Activated T-helper 1 cell treated with anti-CD3 and anti-CD28 coated beads, Interleukin-2, amount 50 U/mL, for 16 hours (primary cell): ENCODE measurements around the gene ARPC1A.
"Not testable (repeated sequence)": the region's sequence is repeated elsewhere in the genome, so short reads cannot be mapped to it uniquely, and the experiment has no call there.

Source experiments
- DNase-seq, 2 donors: peaks; one replicate each; pipeline ENCODE4 v3.0.0-alpha.2; 2020; ENCODE audit warnings: low read depth in 1 of 2, low spot score in 1 of 2

The ARPC1A gene

DNA sequence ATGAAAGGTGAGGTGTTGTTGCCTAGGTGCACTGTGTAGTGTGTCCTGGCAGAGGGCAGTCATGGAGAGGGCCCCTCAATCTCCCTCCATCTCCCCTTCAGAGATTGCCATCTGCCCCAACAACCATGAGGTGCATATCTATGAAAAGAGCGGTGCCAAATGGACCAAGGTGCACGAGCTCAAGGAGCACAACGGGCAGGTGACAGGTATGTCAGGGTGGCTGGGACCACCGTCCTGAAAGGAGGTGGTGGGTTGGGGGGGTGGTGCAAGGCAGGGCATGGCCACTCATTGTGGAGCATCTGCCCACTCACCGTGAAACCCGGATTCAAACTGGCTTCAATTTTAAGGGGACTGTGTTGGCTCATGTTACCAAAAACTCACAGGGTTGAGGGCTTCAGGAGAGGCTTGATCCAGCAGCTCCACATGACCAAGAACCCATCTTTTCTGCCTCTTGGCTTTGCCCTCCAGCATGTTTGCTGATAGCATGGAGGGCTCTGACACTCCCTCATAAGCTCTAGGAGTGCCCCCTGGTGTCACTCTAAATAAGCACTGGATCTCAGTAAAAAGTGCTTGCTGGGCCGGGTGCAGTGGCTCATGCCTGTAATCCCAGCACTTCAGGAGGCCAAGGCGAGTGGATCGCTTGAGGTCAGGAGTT is 61.0 kb downstream of the ARPC1A start:
- no peak for DNase-seq

DNA sequence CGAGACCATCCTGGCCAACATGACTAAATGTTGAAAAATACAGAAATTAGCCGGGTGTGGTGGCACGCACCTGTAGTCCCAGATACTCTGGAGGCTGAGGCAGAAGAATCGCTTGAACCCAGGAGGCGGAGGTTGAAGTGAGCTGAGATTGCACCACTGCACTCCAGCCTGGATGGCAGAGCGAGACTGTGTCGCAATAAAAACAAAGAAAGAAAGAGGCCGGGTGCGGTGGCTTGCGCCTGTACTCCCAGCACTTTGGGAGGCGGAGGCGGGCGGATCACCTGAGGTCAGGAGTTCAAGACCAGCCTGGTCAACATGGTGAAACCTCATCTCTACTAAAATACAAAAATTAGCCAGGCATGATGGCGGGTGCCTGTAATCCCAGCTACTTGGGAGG is 61.5 kb downstream of the ARPC1A start:
- DNase-seq: not testable (repeated sequence)

GRCh38 chr7:99387912-99388311 is 62.2 kb downstream of the ARPC1A start:
- DNase-seq: no peak

- no peak for DNase-seq
These were observed 64.1 kb downstream of the ARPC1A start for GRCh38 chr7:99389772-99390171.

DNA sequence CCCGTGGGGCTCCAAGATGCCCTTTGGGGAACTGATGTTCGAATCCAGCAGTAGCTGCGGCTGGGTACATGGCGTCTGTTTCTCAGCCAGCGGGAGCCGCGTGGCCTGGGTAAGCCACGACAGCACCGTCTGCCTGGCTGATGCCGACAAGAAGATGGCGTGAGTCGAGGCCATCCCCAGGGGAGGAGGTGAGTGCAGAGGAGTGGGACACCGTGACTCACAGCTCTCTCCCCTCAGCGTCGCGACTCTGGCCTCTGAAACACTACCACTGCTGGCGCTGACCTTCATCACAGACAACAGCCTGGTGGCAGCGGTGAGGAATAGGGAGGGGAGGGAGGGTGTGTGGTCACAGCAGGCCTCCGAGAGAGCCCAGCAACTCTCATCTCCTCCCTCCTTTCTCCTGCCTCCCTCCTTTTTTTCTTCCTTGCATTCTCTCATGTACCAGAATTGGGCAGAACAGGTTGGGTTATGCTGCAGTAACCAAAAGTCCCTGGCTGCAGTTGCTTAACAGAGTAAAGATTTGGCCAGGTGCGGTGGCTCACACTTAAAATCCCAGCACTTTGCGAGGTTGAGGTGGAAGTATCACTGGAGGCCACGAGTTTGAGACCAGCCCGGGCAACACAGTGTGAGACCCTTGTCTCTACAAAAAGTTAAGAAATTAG is 65.4 kb downstream of the ARPC1A start:
- DNase-seq: no peak

DNA sequence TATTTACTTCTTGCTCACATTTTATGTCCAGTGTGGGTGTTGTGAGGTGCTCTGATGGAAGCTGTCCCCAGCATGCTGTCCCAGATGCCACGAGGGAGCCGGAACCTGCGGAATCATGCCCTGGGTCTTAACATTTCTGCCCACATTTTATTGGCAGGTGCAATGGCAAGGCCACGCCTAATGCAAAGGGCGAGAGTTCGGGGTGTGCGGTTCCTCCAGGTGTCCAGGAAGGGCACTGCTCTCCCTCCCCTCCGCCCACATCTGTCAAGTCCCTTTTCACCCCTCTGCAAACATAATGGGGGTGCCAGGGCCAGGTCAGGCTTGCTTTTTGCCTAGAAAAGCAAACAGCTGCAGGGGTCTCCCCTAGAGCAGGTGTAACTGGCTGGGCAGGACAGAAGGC is 66.3 kb downstream of the ARPC1A start:
- DNase-seq: no peak

- peak; percentile 55 to 70 for DNase-seq
These were observed 67.1 kb downstream of the ARPC1A start for GRCh38 chr7:99392659-99393354.

- no peak for DNase-seq
These were observed 67.9 kb downstream of the ARPC1A start for GRCh38 chr7:99393355-99394187.

GRCh38 chr7:99394188-99394502 is 68.4 kb downstream of the ARPC1A start:
- DNase-seq: no peak

DNA sequence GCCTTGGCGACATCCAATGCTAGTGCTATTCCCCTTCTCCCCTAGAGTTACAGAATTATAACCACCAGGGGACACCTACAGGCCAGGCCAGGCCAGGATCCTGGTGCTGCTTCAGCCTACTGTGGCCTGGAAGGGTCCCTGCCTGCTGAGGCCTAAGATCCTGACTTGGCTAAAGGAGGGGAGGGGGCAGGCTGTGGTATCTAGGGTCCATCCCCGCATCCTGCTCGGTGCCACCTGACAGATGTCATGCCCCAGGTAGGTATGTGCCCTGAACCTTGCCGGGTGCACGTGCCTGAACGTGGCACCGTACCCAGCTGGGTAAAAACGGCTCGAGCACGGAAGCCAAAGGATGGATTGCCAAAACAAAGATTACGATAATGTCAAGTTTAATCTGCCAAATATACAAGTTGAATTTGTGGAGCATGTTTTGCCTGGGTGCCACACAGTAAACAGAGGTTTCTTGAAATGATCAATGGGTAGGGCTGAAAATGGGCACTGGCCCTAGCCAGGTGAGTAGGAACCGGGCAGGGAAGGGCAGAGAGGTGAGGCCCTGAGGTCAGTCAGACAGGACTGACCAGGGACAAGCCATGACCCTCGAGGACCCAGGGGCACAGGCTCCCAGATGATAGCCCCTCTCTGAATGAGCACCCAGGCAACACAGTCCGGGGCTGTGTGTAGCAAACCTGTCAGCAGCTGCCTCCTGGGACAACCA is 70.1 kb downstream of the ARPC1A start:
- DNase-seq: no peak

DNA sequence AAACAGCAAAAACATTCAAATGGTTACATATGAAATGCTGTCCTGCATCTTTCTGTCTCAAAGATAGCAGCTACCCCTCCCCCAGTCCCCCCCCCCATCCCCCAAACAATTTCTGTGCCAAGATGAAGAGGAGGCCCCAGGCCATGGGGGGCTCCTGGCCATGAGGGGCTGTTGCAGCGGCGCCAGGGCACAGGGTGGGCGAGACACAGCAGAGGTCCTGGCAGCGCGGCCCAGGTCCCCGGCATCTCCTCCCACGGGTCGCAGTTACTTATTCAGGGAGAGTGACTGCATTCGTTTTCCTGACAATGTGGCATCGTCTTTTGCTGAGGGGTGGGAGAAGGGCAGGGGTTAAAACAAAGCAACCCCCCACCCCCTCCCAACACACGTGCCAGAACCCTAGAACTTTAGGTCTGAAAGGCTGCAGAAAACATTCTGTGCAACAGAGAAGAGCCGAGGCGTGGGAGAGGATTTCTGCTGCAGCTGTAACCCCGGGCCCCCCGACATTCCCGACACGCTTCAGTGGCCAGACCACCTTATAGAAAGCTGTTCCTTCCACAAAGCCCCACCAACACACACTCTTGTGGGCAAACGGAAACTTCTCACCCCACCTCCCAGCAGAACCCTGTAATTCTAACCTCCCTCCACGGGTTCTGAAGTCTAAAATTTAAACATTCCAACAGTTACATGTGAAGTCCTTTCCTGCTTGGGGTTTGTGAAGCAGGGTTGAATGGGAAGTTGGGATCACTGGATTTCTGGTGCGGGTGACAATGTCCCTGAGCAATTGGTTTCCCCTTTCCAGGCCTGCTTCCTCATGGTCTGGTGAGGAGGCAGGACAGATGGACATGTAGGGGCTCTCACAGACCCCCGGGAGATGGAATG is 71.0 kb downstream of the ARPC1A start:
- no peak for DNase-seq

GRCh38 chr7:99397297-99397983 is 71.7 kb downstream of the ARPC1A start:
- no peak for DNase-seq

DNA sequence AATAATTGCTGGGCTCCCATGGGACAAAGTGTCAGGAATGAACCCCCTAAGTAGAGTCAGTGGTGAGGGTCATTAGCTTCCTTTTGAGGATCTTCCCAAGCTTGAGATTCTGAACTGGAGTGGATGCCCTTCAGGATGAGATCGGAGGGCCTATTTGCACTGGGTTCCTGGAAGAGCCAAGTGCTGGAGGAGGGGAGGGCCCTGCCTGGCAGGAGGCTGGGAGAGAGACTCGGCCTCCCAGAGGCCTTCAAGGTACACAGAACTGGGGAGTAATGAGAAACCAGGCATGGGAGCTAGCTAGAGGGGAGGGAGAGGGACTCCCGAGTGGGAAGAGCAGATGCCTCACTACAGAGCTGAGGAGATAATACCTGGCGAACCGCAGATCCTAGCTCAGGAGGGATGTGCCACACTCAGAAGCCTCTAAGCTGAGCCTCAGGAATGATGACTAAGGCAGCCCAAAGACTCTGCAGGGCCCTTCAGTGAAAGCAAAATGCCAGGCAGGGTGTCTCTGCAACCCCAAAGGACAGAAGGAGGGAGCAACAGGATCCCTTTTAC is 73.3 kb downstream of the ARPC1A start:
- DNase-seq: no peak

DNA sequence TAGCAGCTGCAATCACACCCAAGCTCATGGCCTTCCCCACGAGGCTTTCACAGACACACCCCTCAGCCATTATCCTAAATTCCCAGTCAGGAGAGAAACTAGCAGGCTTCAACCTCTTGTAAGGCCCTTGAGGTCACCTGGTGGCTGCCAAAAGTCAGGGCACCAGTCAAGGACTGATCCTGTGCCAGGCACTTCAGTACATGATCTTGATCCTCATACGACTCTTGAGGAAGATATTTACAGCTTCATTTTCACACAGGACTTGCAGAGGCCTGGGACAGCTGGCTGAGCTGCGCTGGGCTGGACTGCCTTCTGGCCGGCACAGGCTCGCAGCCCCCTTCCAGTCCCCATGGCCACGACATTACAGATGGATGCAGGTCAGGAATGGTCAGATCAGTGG is 73.9 kb downstream of the ARPC1A start:
- DNase-seq: no peak

GRCh38 chr7:99402854-99403253 is 77.2 kb downstream of the ARPC1A start:
- no peak for DNase-seq

- DNase-seq: no peak
These were observed 78.1 kb downstream of the ARPC1A start for GRCh38 chr7:99403764-99404163.

GRCh38 chr7:99404235-99404976 is 78.7 kb downstream of the ARPC1A start:
- no peak for DNase-seq

DNA sequence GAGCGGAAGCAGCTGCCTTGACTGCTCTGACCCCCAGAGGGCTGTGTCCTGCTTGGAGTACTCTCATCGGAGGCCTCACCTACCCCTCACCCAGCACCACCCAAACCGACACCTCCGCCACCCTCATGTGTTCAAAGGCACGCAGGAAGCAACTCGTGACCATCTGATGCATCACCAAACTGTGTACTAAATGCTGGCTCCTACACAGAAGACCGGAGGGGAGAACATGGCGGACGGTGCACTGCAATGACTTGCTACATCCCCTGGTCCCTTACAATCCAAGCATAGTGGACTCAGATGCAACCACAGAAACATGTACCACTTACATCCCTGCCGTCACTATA is 79.3 kb downstream of the ARPC1A start:
- DNase-seq: no peak

GRCh38 chr7:99406557-99406956 is 80.9 kb downstream of the ARPC1A start:
- no peak for DNase-seq
